ENCODE results near the gene SLX4. TPM values are rescaled to one million over a fixed set of nuclear protein-coding genes. Genes with fewer than 3 reads are reported as not detected.

The SLX4 gene
- total and polyA plus RNA-seq, 2 donors (not counting 3 experiments of a cell fraction or from before 2014, with no cell fraction given), result 2.9 to 8.9 TPM

- H3K27ac ChIP-seq (ENCODE audit: insufficient read depth, low read depth, low read length), result no peak overlapping the region
- H3K27me3 ChIP-seq (ENCODE audit: control insufficient read depth in 2 of 2, insufficient read depth in 2 of 2, low read length in 2 of 2), result no peaks in the 10 kb centered on the region
- BruUV-seq (replicated peaks), result no TSS peak
- intact Hi-C loops (cut with micrococcal nuclease), result no loop called here
- TF ChIP-seq FOS (IDR thresholded peaks at IDR 0.05; ENCODE audit: borderline replicate concordance, insufficient read depth, low read length), result no peak
- no peak for TF ChIP-seq POLR2A (IDR thresholded peaks at IDR 0.05; ENCODE audit: low read depth, low read length)
- TF ChIP-seq, protein P1, sequence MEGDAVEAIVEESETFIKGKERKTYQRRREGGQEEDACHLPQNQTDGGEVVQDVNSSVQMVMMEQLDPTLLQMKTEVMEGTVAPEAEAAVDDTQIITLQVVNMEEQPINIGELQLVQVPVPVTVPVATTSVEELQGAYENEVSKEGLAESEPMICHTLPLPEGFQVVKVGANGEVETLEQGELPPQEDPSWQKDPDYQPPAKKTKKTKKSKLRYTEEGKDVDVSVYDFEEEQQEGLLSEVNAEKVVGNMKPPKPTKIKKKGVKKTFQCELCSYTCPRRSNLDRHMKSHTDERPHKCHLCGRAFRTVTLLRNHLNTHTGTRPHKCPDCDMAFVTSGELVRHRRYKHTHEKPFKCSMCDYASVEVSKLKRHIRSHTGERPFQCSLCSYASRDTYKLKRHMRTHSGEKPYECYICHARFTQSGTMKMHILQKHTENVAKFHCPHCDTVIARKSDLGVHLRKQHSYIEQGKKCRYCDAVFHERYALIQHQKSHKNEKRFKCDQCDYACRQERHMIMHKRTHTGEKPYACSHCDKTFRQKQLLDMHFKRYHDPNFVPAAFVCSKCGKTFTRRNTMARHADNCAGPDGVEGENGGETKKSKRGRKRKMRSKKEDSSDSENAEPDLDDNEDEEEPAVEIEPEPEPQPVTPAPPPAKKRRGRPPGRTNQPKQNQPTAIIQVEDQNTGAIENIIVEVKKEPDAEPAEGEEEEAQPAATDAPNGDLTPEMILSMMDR (IDR thresholded peaks at IDR 0.05; ENCODE audit: extremely low read depth in 1 of 2, insufficient read depth in 1 of 2, low read depth in 1 of 2, low read length in 2 of 2), result no peak
- TF ChIP-seq EZH2 (IDR thresholded peaks at IDR 0.05; ENCODE audit: borderline replicate concordance, low read depth, low read length, severe bottlenecking), result no peak
- TF ChIP-seq POLR2AphosphoS5 (IDR thresholded peaks at IDR 0.05; ENCODE audit: insufficient read depth, low read depth, low read length), result no peak
- TF ChIP-seq, protein P2, sequence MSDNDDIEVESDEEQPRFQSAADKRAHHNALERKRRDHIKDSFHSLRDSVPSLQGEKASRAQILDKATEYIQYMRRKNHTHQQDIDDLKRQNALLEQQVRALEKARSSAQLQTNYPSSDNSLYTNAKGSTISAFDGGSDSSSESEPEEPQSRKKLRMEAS (IDR thresholded peaks at IDR 0.05; ENCODE audit: insufficient read depth, insufficient read length), result no peak
- no peak for TF ChIP-seq JUN (IDR thresholded peaks at IDR 0.05; ENCODE audit: borderline replicate concordance, insufficient read depth, insufficient read length, low read depth)
- no peak for TF ChIP-seq GATA2 (IDR thresholded peaks at IDR 0.05; ENCODE audit: insufficient read depth, insufficient read length, low read depth, low read length)
- H3K36me3 ChIP-seq (ENCODE audit: control insufficient read depth in 2 of 2, extremely low read depth in 1 of 2, insufficient read depth in 2 of 2, low read length in 2 of 2), result no peaks in the 10 kb centered on the region
- ChIA-PET POLR2A (no interaction called here), CTCF (interaction anchor here (0.8 kb wide), 1 partner anchor 70 kb away, joined by 3 read pairs; no protein-coding TSS in a partner anchor)
- DNase-seq (ENCODE audit: low read depth, low spot score) (no peak), FAIRE-seq (no peak)
- no peak overlapping the region for H2AFZ ChIP-seq (ENCODE audit: low read depth, low read length)
- peaks cover 5% of the 10 kb centered on the region for H3K79me2 ChIP-seq (ENCODE audit: control insufficient read depth, insufficient read depth, low read length)
- no peaks in the 10 kb centered on the region for H3K9me3 ChIP-seq (replicated peaks; ENCODE audit: control insufficient read depth, insufficient read depth, low read length)
- H3K9ac ChIP-seq (replicated peaks; ENCODE audit: extremely low read depth, insufficient read depth, low read length), result no peak overlapping the region
- H4K20me1 ChIP-seq (replicated peaks; ENCODE audit: control insufficient read depth, extremely low read depth, insufficient read depth, low read length), result no peaks in the 10 kb centered on the region
- no peak overlapping the region for H3K4me3 ChIP-seq (replicated peaks in 1 of 3; ENCODE audit: insufficient read depth in 1 of 3, low read depth in 1 of 3, low read length in 3 of 3)
- dilution Hi-C loops (cut with MboI; ENCODE audit: extremely low pct_ligation_motif_present, low sequenced_read_pairs), result no loop called here
- no peak overlapping the region for H3K4me2 ChIP-seq (ENCODE audit: insufficient read depth, low read length)
- peaks cover 6% of the 10 kb centered on the region for H3K4me1 ChIP-seq (ENCODE audit: control insufficient read depth, extremely low read depth, insufficient read depth, low read length)
- H3K9me1 ChIP-seq (replicated peaks; ENCODE audit: control insufficient read depth, extremely low read depth, insufficient read depth, low read length), result no peaks in the 10 kb centered on the region
Measured at GRCh38 chr16:3607161-3607560, 4.2 kb downstream of the SLX4 start.
